HG03354 (cell line): ENCODE results near the gene SLX9.
"Not testable (repeated sequence)": the region's sequence is repeated elsewhere in the genome, so short reads cannot be mapped to it uniquely, and the experiment has no call there.

Experiments
- ATAC-seq: cut with Tn5 transposase; IDR thresholded peaks from one replicate; pipeline ENCODE4 v1.9.1; 2021; ENCODE audit warnings: mild to moderate bottlenecking; ENCODE audit not compliant: unreplicated experiment, poor library complexity, severe bottlenecking

The SLX9 gene

GRCh38 chr21:45022736-45023135, 82.9 kb downstream of the SLX9 start:
- no peak for ATAC-seq

- not testable (repeated sequence) for ATAC-seq
Observed at GRCh38 chr21:45024516-45024915, 84.7 kb downstream of the SLX9 start.

DNA sequence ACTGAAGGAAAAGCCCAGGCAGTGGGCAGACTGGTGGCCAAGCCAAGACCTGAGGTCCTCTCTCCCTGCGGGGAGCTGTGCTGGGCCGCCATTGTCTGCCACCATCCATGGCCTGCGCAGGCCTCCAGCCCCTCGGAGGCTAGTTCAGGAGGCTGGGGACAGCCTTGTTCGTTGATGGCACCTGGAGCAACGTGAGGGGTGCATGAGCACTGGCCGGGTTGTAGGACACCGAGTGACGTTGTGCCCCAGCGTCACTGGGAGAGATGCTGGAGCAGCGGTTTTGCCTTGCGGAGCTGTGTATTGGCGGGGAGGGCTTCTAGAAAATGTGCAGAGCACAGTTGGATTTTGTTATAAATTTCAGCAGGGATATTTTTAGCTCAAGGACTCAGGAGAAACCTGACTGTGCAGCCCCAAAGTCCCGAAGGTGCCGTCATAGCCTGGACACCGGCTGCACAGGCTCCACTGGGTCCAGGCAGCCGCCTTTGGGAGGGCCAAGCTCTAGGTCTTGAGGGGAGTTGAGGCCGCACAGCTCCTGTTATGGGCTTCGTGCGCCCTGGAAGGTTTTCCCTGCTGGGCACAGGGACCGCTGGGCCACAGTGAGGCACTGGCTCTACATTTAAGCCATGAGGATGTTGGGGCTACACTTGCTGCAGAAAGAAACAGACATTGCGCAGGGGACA, 86.4 kb downstream of the SLX9 start:
- ATAC-seq: no peak
